Neural crest cell (in vitro differentiated cells): Measurements from ENCODE around the gene HAPLN2. TPM values are rescaled to one million over a fixed set of nuclear protein-coding genes. Genes with fewer than 3 reads are reported as not detected.

Experiments
- DNase-seq: peaks from one replicate; pipeline ENCODE4 v3.0.0; 2021; ENCODE audit warnings: low read depth, mixed read lengths, low spot score
- H3K27ac Mint-ChIP-seq: one replicate; pipeline ENCODE4 v1.8.0; 2021; ENCODE audit warnings: mild to moderate bottlenecking, mixed read lengths; ENCODE audit not compliant: unreplicated experiment
- H3K27me3 Mint-ChIP-seq: 2 replicates; pipeline ENCODE4 v1.8.0; 2021; ENCODE audit warnings: low read depth, mild to moderate bottlenecking, mixed read lengths
- H3K36me3 Mint-ChIP-seq: 2 replicates; pipeline ENCODE4 v1.8.0; 2021; ENCODE audit warnings: low read depth, mild to moderate bottlenecking, mixed read lengths
- H3K4me1 Mint-ChIP-seq: 2 replicates; pipeline ENCODE4 v1.8.0; 2021; ENCODE audit warnings: mixed read lengths
- H3K4me3 Mint-ChIP-seq: one replicate; pipeline ENCODE4 v1.8.0; 2021; ENCODE audit warnings: mild to moderate bottlenecking, mixed read lengths
- H3K9me3 Mint-ChIP-seq: 2 replicates; pipeline ENCODE4 v1.8.0; 2021; ENCODE audit warnings: mixed read lengths
- CTCF ChIP-seq: fragments of 200-600 bp; sonication (generic); conservative IDR thresholded peaks from 2 replicates; pipeline ENCODE4 v1.5.0; 2021; ENCODE audit warnings: antibody characterized with exemption, mild to moderate bottlenecking
- total RNA-seq: library from RNA; stranded (reverse); gene quantifications from 2 replicates; pipeline ENCODE4 v1.2.1, GENCODE V29; 2021

HAPLN2 gene
- total RNA-seq, 1 donor from 2014 or later = 0.70 TPM

GRCh38 chr1:156593661-156593989 is 25.6 kb upstream of the HAPLN2 start:
- Mint-ChIP-seq H3K9me3 (no peaks in the 10 kb centered on the region), H3K27me3 (no peaks in the 10 kb centered on the region), H3K27ac (no peak overlapping the region), H3K36me3 (peaks cover 13% of the 10 kb centered on the region), H3K4me1 (peaks cover 30% of the 10 kb centered on the region), H3K4me3 (peak overlapping the region; percentile 94)
- no peak for TF ChIP-seq CTCF
- DNase-seq = no peak

- no peaks in the 10 kb centered on the region for H3K9me3 Mint-ChIP-seq
- DNase-seq = no peak
- TF ChIP-seq CTCF = no peak
- H3K27me3 Mint-ChIP-seq = no peaks in the 10 kb centered on the region
- peaks cover 30% of the 10 kb centered on the region for H3K4me1 Mint-ChIP-seq
- H3K27ac Mint-ChIP-seq = no peak overlapping the region
- H3K4me3 Mint-ChIP-seq = peak overlapping the region; percentile 77
- peaks cover 13% of the 10 kb centered on the region for H3K36me3 Mint-ChIP-seq
These were observed 25.0 kb upstream of the HAPLN2 start for GRCh38 chr1:156594190-156594589.

DNA sequence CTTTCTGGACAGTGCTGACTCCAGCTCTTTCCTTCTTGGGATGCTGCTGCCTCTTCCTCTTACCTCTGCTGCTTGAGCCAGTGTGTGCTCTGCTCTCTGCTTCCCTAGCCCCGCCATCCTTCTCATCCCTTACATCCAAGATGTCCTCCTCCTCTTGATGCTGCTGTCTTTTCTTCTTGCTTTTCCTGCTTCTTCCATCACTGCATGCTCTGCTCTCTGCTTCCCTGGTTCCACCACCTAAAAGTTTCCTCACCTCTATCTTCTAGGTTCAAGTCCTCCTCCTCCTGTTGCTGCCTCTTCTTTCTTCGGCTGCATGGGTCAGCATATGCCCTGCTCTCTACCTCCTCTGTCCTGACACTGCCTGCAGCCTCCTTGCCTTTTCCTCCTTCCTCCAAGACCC is 24.2 kb upstream of the HAPLN2 start:
- Mint-ChIP-seq H3K4me1 (peaks cover 33% of the 10 kb centered on the region), H3K27ac (peak overlapping the region; percentile 29), H3K4me3 (peak overlapping the region; percentile 45), H3K27me3 (no peaks in the 10 kb centered on the region), H3K36me3 (peaks cover 13% of the 10 kb centered on the region), H3K9me3 (no peaks in the 10 kb centered on the region)
- no peak for TF ChIP-seq CTCF
- DNase-seq = no peak

DNA sequence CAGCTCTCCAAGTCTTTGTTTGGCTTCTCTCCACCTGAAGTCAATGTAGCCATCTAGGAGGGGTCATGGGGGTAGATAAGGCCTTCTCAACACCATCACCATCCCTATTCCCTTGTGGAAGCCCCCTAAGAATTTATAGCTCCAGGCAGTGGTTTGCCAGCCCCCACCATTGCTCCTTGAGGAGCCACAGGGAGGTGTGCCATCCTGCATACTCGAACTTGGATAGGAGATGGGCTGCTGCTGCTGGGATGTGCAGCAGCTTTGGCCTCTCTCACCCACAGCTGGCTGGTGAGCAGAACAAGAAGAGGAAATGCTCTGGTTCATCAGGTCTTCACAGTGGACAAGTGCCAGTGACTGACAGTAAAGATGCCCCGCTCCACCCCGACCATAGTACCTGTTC is 22.8 kb upstream of the HAPLN2 start:
- Mint-ChIP-seq H3K27ac (no peak overlapping the region), H3K4me3 (peak overlapping the region; percentile 7), H3K36me3 (peaks cover 13% of the 10 kb centered on the region), H3K9me3 (no peaks in the 10 kb centered on the region), H3K27me3 (no peaks in the 10 kb centered on the region), H3K4me1 (peaks cover 41% of the 10 kb centered on the region)
- TF ChIP-seq CTCF = no peak
- DNase-seq = no peak

- Mint-ChIP-seq H3K27ac (no peak overlapping the region), H3K27me3 (no peaks in the 10 kb centered on the region), H3K4me3 (peak overlapping the region; percentile 92), H3K4me1 (peaks cover 44% of the 10 kb centered on the region), H3K36me3 (peaks cover 13% of the 10 kb centered on the region), H3K9me3 (no peaks in the 10 kb centered on the region)
- no peak for TF ChIP-seq CTCF
- DNase-seq = no peak
These were observed 21.1 kb upstream of the HAPLN2 start for GRCh38 chr1:156598125-156598524.
